ENCODE measurements around the gene PPP3CA.

PPP3CA gene

DNA sequence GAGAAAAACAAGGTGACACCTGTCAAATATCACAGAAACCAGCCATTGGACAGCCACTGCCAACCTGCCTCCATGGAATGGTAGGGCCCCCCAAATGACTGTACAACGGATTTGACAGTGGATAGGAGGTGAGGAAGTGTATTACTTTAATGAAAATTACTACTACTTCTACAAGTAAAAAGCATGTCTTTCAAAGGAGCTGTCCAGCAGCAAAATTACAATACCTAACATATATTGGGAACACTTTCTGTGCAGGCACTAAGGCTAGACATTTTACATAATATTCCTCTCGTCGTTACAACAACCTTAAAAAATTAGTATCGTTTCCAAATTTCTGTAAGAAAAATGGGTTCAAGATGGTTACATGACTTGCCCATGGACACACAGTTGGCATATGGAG is 14.9 kb downstream of the PPP3CA start:
- H3K4me3 ChIP-seq (replicated peaks; ENCODE audit: low read depth, low read length): no peak overlapping the region
- DNase-seq (ENCODE audit: extremely low read depth, low read depth): no peak
- TF ChIP-seq, protein P1, sequence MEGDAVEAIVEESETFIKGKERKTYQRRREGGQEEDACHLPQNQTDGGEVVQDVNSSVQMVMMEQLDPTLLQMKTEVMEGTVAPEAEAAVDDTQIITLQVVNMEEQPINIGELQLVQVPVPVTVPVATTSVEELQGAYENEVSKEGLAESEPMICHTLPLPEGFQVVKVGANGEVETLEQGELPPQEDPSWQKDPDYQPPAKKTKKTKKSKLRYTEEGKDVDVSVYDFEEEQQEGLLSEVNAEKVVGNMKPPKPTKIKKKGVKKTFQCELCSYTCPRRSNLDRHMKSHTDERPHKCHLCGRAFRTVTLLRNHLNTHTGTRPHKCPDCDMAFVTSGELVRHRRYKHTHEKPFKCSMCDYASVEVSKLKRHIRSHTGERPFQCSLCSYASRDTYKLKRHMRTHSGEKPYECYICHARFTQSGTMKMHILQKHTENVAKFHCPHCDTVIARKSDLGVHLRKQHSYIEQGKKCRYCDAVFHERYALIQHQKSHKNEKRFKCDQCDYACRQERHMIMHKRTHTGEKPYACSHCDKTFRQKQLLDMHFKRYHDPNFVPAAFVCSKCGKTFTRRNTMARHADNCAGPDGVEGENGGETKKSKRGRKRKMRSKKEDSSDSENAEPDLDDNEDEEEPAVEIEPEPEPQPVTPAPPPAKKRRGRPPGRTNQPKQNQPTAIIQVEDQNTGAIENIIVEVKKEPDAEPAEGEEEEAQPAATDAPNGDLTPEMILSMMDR (IDR thresholded peaks at IDR 0.05; ENCODE audit: low read depth, low read length, missing control alignments): no peak

DNA sequence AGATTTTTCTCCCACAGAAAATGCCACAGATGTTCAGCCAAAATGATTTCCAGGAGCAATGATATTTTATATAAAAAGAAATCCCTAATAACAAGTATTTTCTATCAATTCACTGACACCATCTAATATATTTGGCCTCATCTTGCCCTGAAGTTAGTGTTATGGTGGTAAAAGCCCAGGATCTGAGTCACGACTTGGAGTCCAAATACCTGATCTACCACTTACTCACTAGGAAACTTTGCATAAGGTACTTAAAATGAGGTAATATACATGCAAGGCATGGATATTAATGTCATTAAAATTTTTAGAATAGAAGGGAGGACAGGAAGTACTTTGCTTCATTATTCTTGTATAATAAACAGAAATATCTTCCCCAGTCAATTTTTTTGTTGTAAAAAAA is 16.3 kb downstream of the PPP3CA start:
- no peak overlapping the region for H3K4me3 ChIP-seq (replicated peaks; ENCODE audit: low read depth, low read length)
- no peak for DNase-seq (ENCODE audit: extremely low read depth, low read depth)
- TF ChIP-seq, protein P1 (IDR thresholded peaks at IDR 0.05; ENCODE audit: low read depth, low read length, missing control alignments): no peak

DNA sequence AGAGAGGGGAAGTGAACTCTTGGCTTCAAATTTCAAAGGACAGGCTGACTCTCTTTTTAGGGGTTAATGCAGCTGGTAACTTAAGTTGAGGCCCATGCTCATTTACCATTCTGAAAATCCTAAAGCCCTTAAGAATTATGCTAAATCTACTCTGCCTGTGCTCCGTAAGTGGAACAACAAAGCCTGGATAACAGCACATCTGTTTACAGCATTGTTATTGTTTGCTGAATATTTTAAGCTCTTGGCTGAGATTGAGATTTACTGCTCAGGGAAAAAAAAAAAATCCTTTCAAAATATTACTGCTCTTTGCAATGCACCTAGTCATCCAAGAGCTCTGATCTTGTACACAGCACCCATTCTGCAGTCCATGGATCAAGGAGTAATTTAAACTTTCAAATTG is 17.7 kb downstream of the PPP3CA start:
- DNase-seq (ENCODE audit: extremely low read depth, low read depth): no peak
- TF ChIP-seq, protein P1 (IDR thresholded peaks at IDR 0.05; ENCODE audit: low read depth, low read length, missing control alignments): no peak
- no peak overlapping the region for H3K4me3 ChIP-seq (replicated peaks; ENCODE audit: low read depth, low read length)

DNA sequence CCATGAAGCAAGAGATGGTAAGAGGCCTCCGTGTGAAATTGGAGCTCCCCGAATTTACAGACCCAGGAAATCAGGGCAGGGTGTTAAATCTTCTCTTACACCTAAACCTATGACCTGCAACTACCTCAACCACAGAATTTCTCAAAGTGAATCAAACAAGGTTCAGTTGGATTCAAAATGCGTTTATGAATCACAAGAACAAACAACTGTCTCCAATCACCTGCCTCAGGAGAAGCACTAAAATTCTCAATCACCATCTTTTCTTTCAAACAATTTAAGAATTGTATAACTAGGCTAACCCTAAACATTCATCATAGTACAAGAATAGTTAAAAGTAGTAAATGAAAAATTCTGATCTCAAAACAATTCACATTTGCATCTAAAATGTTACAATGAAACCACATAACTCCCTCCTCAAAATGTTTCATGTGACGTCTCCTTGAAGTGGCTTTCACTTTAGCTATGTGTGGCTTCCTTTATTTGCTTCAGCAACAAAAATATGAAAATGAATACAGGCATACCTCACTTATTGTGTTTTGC is 19.2 kb downstream of the PPP3CA start:
- no peak for DNase-seq (ENCODE audit: extremely low read depth, low read depth)
- no peak overlapping the region for H3K4me3 ChIP-seq (replicated peaks; ENCODE audit: low read depth, low read length)
- TF ChIP-seq, protein P1 (IDR thresholded peaks at IDR 0.05; ENCODE audit: low read depth, low read length, missing control alignments): no peak

DNA sequence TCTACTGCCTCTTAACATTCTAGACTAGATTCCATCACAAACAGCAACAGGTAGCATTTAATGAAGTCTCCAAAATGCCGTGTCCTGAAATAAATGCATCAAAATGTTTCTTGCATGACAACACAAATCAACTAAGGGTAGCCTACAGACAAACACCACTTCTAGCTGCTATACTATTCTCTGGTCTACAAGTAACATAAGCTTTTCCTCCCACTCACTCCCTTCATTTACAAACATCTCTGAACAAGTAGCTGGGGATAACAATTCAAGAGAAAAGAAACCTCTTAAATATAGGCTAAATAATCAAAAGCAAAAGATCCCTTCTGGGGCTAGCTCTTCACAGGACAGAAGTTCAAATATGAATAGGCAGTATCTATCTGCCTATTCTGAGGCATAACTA is 20.8 kb downstream of the PPP3CA start:
- H3K4me3 ChIP-seq (replicated peaks; ENCODE audit: low read depth, low read length): no peak overlapping the region
- DNase-seq (ENCODE audit: extremely low read depth, low read depth): no peak
- TF ChIP-seq, protein P1 (IDR thresholded peaks at IDR 0.05; ENCODE audit: low read depth, low read length, missing control alignments): no peak

DNA sequence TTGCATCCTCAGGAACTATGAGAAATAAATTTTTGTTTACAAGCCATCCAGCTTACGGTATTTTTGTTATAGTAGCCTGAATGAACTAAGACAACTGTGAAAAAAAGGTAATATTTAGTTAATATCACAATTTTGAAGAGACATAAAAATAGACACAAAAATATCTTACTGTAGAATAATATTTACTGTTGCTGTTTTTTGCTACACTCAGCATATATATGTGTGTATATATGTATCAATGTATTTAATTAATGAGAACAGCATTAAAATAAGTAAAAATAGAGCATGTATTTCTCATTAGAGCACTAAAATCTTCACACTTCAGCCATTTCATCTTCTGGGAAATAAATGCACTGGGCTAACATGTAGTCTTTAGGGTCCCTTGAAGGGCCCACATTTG is 24.6 kb downstream of the PPP3CA start:
- TF ChIP-seq, protein P1 (IDR thresholded peaks at IDR 0.05; ENCODE audit: low read depth, low read length, missing control alignments): no peak
- DNase-seq (ENCODE audit: extremely low read depth, low read depth): no peak
- H3K4me3 ChIP-seq (replicated peaks; ENCODE audit: low read depth, low read length): no peak overlapping the region

DNA sequence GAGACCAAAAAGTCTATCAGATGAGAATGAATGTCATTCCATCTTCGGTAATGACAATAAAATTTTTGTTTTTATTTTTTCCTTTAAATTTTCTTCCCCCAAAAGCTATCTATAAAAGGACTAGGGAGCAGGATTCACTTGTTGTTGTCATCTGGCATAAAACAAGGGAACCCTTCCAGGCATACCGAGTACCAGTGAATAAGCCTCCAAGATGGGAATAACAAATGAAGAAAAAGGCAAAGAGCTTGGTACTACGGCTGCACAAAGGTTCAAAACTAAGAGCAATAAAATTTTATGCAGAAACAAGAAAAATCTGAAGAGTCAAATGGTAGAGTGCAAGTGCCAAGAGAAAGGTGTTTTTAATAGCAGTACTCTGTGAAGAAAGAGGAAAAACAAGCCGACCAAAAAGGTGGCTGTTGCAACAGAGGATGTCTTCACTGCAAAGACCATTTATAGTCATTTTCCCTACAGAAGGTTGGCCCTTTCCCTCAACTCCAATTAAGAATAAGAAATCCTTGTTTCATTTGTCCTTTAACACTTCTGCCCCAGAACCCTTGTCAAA is 25.8 kb downstream of the PPP3CA start:
- no peak for DNase-seq (ENCODE audit: extremely low read depth, low read depth)
- TF ChIP-seq, protein P1 (IDR thresholded peaks at IDR 0.05; ENCODE audit: low read depth, low read length, missing control alignments): no peak
- H3K4me3 ChIP-seq (replicated peaks; ENCODE audit: low read depth, low read length): no peak overlapping the region
